ENCODE measurements around the gene MUC5B.
A peak's percentile ranks its signal among the peaks of the same experiment; 100 is the strongest.
"Not testable (repeated sequence)": the region's sequence is repeated elsewhere in the genome, so short reads cannot be mapped to it uniquely, and the experiment has no call there.

Gene MUC5B

GRCh38 chr11:1207401-1208143 is 15.3 kb upstream of the MUC5B start:
- peak; percentile 5 for DNase-seq (ENCODE audit: insufficient read length)
- no peak for FAIRE-seq
- TF ChIP-seq POLR2A (IDR thresholded peaks at IDR 0.05; ENCODE audit: low read depth, low read length) (no peak), POLR2AphosphoS5 (IDR thresholded peaks at IDR 0.05; ENCODE audit: low read depth, low read length) (no peak), TAF1 (IDR thresholded peaks at IDR 0.05; ENCODE audit: borderline replicate concordance, low read depth, low read length) (no peak)

- FAIRE-seq (no peak), DNase-seq (ENCODE audit: insufficient read length) (no peak)
- no peak for TF ChIP-seq TAF1 (IDR thresholded peaks at IDR 0.05; ENCODE audit: borderline replicate concordance, low read depth, low read length)
- no peak for TF ChIP-seq POLR2A (IDR thresholded peaks at IDR 0.05; ENCODE audit: low read depth, low read length)
- no peak for TF ChIP-seq POLR2AphosphoS5 (IDR thresholded peaks at IDR 0.05; ENCODE audit: low read depth, low read length)
Measured at GRCh38 chr11:1208144-1208393, 14.8 kb upstream of the MUC5B start.

- DNase-seq (ENCODE audit: insufficient read length) (peak; percentile 1), FAIRE-seq (no peak)
- no peak for TF ChIP-seq TAF1 (IDR thresholded peaks at IDR 0.05; ENCODE audit: borderline replicate concordance, low read depth, low read length)
- no peak for TF ChIP-seq POLR2A (IDR thresholded peaks at IDR 0.05; ENCODE audit: low read depth, low read length)
- no peak for TF ChIP-seq POLR2AphosphoS5 (IDR thresholded peaks at IDR 0.05; ENCODE audit: low read depth, low read length)
Measured at GRCh38 chr11:1208394-1209261, 14.2 kb upstream of the MUC5B start.

GRCh38 chr11:1209371-1210057 is 13.4 kb upstream of the MUC5B start:
- no peak for TF ChIP-seq POLR2AphosphoS5 (IDR thresholded peaks at IDR 0.05; ENCODE audit: low read depth, low read length)
- no peak for TF ChIP-seq TAF1 (IDR thresholded peaks at IDR 0.05; ENCODE audit: borderline replicate concordance, low read depth, low read length)
- TF ChIP-seq POLR2A (IDR thresholded peaks at IDR 0.05; ENCODE audit: low read depth, low read length) = no peak
- FAIRE-seq (no peak), DNase-seq (ENCODE audit: insufficient read length) (no peak)

GRCh38 chr11:1211838-1212237 is 11.0 kb upstream of the MUC5B start:
- DNase-seq (ENCODE audit: insufficient read length) (no peak), FAIRE-seq (no peak)
- no peak for TF ChIP-seq TAF1 (IDR thresholded peaks at IDR 0.05; ENCODE audit: borderline replicate concordance, low read depth, low read length)
- TF ChIP-seq POLR2A (IDR thresholded peaks at IDR 0.05; ENCODE audit: low read depth, low read length) = no peak
- no peak for TF ChIP-seq POLR2AphosphoS5 (IDR thresholded peaks at IDR 0.05; ENCODE audit: low read depth, low read length)

- not testable (repeated sequence) for FAIRE-seq; DNase-seq (ENCODE audit: insufficient read length)
Measured at GRCh38 chr11:1215826-1216225, 7.0 kb upstream of the MUC5B start.

- DNase-seq (ENCODE audit: insufficient read length) = peak; percentile 3
- TF ChIP-seq POLR2A (IDR thresholded peaks at IDR 0.05; ENCODE audit: low read depth, low read length) = no peak
- no peak for TF ChIP-seq POLR2AphosphoS5 (IDR thresholded peaks at IDR 0.05; ENCODE audit: low read depth, low read length)
- TF ChIP-seq TAF1 (IDR thresholded peaks at IDR 0.05; ENCODE audit: borderline replicate concordance, low read depth, low read length) = no peak
Measured at GRCh38 chr11:1217151-1217550, 5.7 kb upstream of the MUC5B start.

GRCh38 chr11:1218256-1218787 is 4.5 kb upstream of the MUC5B start:
- TF ChIP-seq TAF1 (IDR thresholded peaks at IDR 0.05; ENCODE audit: borderline replicate concordance, low read depth, low read length) (no peak), POLR2A (IDR thresholded peaks at IDR 0.05; ENCODE audit: low read depth, low read length) (no peak), POLR2AphosphoS5 (IDR thresholded peaks at IDR 0.05; ENCODE audit: low read depth, low read length) (no peak)
- no peak for FAIRE-seq

More at GRCh38 chr11:1217151-1217550, 5.7 kb upstream of the MUC5B start:
- no peak for FAIRE-seq

GRCh38 chr11:1218788-1219445 is 3.9 kb upstream of the MUC5B start:
- FAIRE-seq = no peak
- no peak for TF ChIP-seq TAF1 (IDR thresholded peaks at IDR 0.05; ENCODE audit: borderline replicate concordance, low read depth, low read length)
- TF ChIP-seq POLR2AphosphoS5 (IDR thresholded peaks at IDR 0.05; ENCODE audit: low read depth, low read length) = no peak
- no peak for TF ChIP-seq POLR2A (IDR thresholded peaks at IDR 0.05; ENCODE audit: low read depth, low read length)
- DNase-seq (ENCODE audit: insufficient read length) = peak; percentile 17

More at GRCh38 chr11:1218256-1218787, 4.5 kb upstream of the MUC5B start:
- DNase-seq (ENCODE audit: insufficient read length) = peak; percentile 5

- peak; percentile 11 for DNase-seq (ENCODE audit: insufficient read length)
- no peak for TF ChIP-seq TAF1 (IDR thresholded peaks at IDR 0.05; ENCODE audit: borderline replicate concordance, low read depth, low read length)
- FAIRE-seq = no peak
Measured at GRCh38 chr11:1219446-1219833, 3.4 kb upstream of the MUC5B start.
